HEK293 (cell line): ENCODE measurements around the gene IFI27L1.

Experiments used
- CTCF ChIA-PET: fragments of 350-600 bp; formaldehyde crosslinking; extraction: SDS; loops from one replicate; lab custom pipeline; 2021; ENCODE audit warnings: antibody characterized with exemption; lab: Yijun Ruan, JAX
- POLR2A ChIA-PET: fragments of 300-600 bp; formaldehyde crosslinking; extraction: SDS; loops from one replicate; lab custom pipeline; 2020; ENCODE audit warnings: antibody characterized with exemption, inconsistent platforms; lab: Yijun Ruan, JAX
- H3K27ac ChIP-seq: fragments of 200-500 bp; sonication (Bioruptor generic); 2 replicates; pipeline ENCODE4 v1.5.1; 2014; ENCODE audit warnings: low read depth, low read length, control low read depth, inconsistent platforms; ENCODE audit errors: extremely low read depth
- H3K36me3 ChIP-seq, 2 experiments: fragments of 200-500 bp in 1 of 2; sonication (Bioruptor generic) in 1 of 2; 1 replicate in 1 of 2; 2 replicates in 1 of 2; pipeline ENCODE4 v1.5.1; 2014 to 2017; ENCODE audit warnings: inconsistent platforms in 2 of 2, low read length in 2 of 2; ENCODE audit not compliant: control insufficient read depth in 2 of 2, insufficient read depth in 1 of 2
- H3K4me1 ChIP-seq: fragments of 200-500 bp; sonication (Bioruptor generic); 2 replicates; pipeline ENCODE4 v1.5.1; 2014; ENCODE audit warnings: mild to moderate bottlenecking, low read length, inconsistent platforms; ENCODE audit not compliant: control insufficient read depth, insufficient read depth
- H3K4me3 ChIP-seq: 2 replicates; pipeline ENCODE4 v1.5.1; 2011; ENCODE audit warnings: low read depth, mild to moderate bottlenecking, control low read depth, low read length, moderate library complexity
- H3K9me3 ChIP-seq: fragments of 200-500 bp; sonication (Bioruptor generic); 2 replicates; pipeline ENCODE4 v1.5.1; 2014; ENCODE audit warnings: low read depth, low read length, inconsistent platforms; ENCODE audit not compliant: control insufficient read depth, insufficient read depth
- BCL11B ChIP-seq: fragments of 450-650 bp; formaldehyde crosslinking; IDR thresholded peaks from 2 replicates; pipeline ENCODE4 v1.5.1; 2016; ENCODE audit warnings: low read depth, missing biosample characterization, missing genetic modification characterization
- HOXA7 ChIP-seq: sonication (generic); formaldehyde crosslinking; IDR thresholded peaks from 2 replicates; pipeline ENCODE4 v1.8.1; 2022; ENCODE audit warnings: missing genetic modification reagents, borderline replicate concordance
- KLF10 ChIP-seq: fragments of 450-650 bp; IDR thresholded peaks from 2 replicates; pipeline ENCODE4 v1.5.1; 2018; ENCODE audit warnings: missing biosample characterization, mild to moderate bottlenecking, missing genetic modification characterization
- OSR2 ChIP-seq: fragments of 450-650 bp; formaldehyde crosslinking; IDR thresholded peaks from 2 replicates; pipeline ENCODE4 v1.5.1; 2016; ENCODE audit warnings: missing biosample characterization, missing genetic modification characterization
- YY1 ChIP-seq: fragments of 450-650 bp; formaldehyde crosslinking; IDR thresholded peaks from 2 replicates; pipeline ENCODE4 v1.5.1; 2018; ENCODE audit warnings: missing biosample characterization, missing genetic modification characterization
- ZFP41 ChIP-seq: fragments of 450-650 bp; formaldehyde crosslinking; IDR thresholded peaks from 2 replicates; pipeline ENCODE4 v1.5.1; 2016; ENCODE audit warnings: missing biosample characterization, missing genetic modification characterization, borderline replicate concordance
- ZNF112 ChIP-seq: fragments of 450-650 bp; formaldehyde crosslinking; IDR thresholded peaks from 2 replicates; pipeline ENCODE4 v1.5.0; 2017; ENCODE audit warnings: missing biosample characterization, missing genetic modification characterization
- ZNF175 ChIP-seq: fragments of 450-650 bp; formaldehyde crosslinking; IDR thresholded peaks from 2 replicates; pipeline ENCODE4 v1.5.1; 2016; ENCODE audit warnings: missing biosample characterization, missing genetic modification characterization
- ZNF292 ChIP-seq: fragments of 450-650 bp; formaldehyde crosslinking; IDR thresholded peaks from 2 replicates; pipeline ENCODE4 v1.5.1; 2016; ENCODE audit warnings: low read depth, missing biosample characterization, missing genetic modification characterization, borderline replicate concordance
- ZNF341 ChIP-seq: fragments of 450-650 bp; formaldehyde crosslinking; IDR thresholded peaks from 2 replicates; pipeline ENCODE4; 2016; ENCODE audit warnings: low read depth, missing biosample characterization, missing genetic modification characterization
- ZNF391 ChIP-seq: fragments of 450-650 bp; formaldehyde crosslinking; IDR thresholded peaks from 2 replicates; pipeline ENCODE4 v1.5.1; 2016; ENCODE audit warnings: low read depth, missing biosample characterization, missing genetic modification characterization, borderline replicate concordance
- ZNF394 ChIP-seq: fragments of 450-650 bp; formaldehyde crosslinking; IDR thresholded peaks from 2 replicates; pipeline ENCODE4 v1.5.1; 2016; ENCODE audit warnings: missing biosample characterization, missing genetic modification characterization, mild to moderate bottlenecking, moderate library complexity, borderline replicate concordance
- ZNF549 ChIP-seq: fragments of 450-650 bp; IDR thresholded peaks from 2 replicates; pipeline ENCODE4 v1.5.1; 2018; ENCODE audit warnings: missing biosample characterization, missing genetic modification characterization, mild to moderate bottlenecking, inconsistent platforms, moderate library complexity
- ZNF558 ChIP-seq: fragments of 450-650 bp; formaldehyde crosslinking; IDR thresholded peaks from 2 replicates; pipeline ENCODE4 v1.5.1; 2016; ENCODE audit warnings: missing biosample characterization, missing genetic modification characterization
- ZNF560 ChIP-seq: fragments of 450-650 bp; formaldehyde crosslinking; IDR thresholded peaks from 2 replicates; pipeline ENCODE4 v1.5.1; 2017; ENCODE audit warnings: missing biosample characterization, missing genetic modification characterization, borderline replicate concordance
- ZNF610 ChIP-seq: fragments of 450-650 bp; formaldehyde crosslinking; IDR thresholded peaks from 2 replicates; pipeline ENCODE4 v1.5.1; 2016; ENCODE audit warnings: missing biosample characterization, missing genetic modification characterization, borderline replicate concordance
- ZNF623 ChIP-seq: fragments of 450-650 bp; formaldehyde crosslinking; IDR thresholded peaks from 2 replicates; pipeline ENCODE4 v1.5.1; 2016; ENCODE audit warnings: missing biosample characterization, missing genetic modification characterization
- ZNF658 ChIP-seq: fragments of 450-650 bp; formaldehyde crosslinking; IDR thresholded peaks from 2 replicates; pipeline ENCODE4; 2016; ENCODE audit warnings: missing biosample characterization, missing genetic modification characterization
- ZNF660 ChIP-seq: fragments of 450-650 bp; IDR thresholded peaks from 2 replicates; pipeline ENCODE4 v1.5.1; 2018; ENCODE audit warnings: missing biosample characterization, mild to moderate bottlenecking, missing genetic modification characterization
- ZNF664 ChIP-seq: fragments of 450-650 bp; formaldehyde crosslinking; IDR thresholded peaks from 2 replicates; pipeline ENCODE4 v1.5.1; 2016; ENCODE audit warnings: missing biosample characterization, missing genetic modification characterization
- ZNF843 ChIP-seq: fragments of 450-650 bp; formaldehyde crosslinking; IDR thresholded peaks from 2 replicates; pipeline ENCODE4 v1.5.1; 2016; ENCODE audit warnings: missing biosample characterization, missing genetic modification characterization
- TF ChIP-seq, protein P1 (sequence below): fragments of 450-650 bp; formaldehyde crosslinking; IDR thresholded peaks from 2 replicates; pipeline ENCODE4 v1.5.1; 2016; ENCODE audit warnings: missing biosample characterization, missing genetic modification characterization
- TF ChIP-seq, protein P2 (sequence below): fragments of 450-650 bp; formaldehyde crosslinking; IDR thresholded peaks from 2 replicates; pipeline ENCODE4 v1.5.1; 2016; ENCODE audit warnings: missing biosample characterization, missing genetic modification characterization
- TF ChIP-seq, protein P3 (sequence below): fragments of 450-650 bp; formaldehyde crosslinking; IDR thresholded peaks from 2 replicates; pipeline ENCODE4 v1.5.1; 2016; ENCODE audit warnings: missing biosample characterization, missing genetic modification characterization
- TF ChIP-seq, protein P4 (sequence below): fragments of 450-650 bp; formaldehyde crosslinking; IDR thresholded peaks from 2 replicates; pipeline ENCODE4 v1.5.1; 2017; ENCODE audit warnings: missing biosample characterization, mild to moderate bottlenecking, missing genetic modification characterization, moderate library complexity
- TF ChIP-seq, protein P5 (sequence below): fragments of 450-650 bp; formaldehyde crosslinking; IDR thresholded peaks from 2 replicates; pipeline ENCODE4 v1.5.1; 2017; ENCODE audit warnings: missing biosample characterization, missing genetic modification characterization
- TF ChIP-seq, protein P6 (sequence below): fragments of 450-650 bp; formaldehyde crosslinking; IDR thresholded peaks from 2 replicates; pipeline ENCODE4 v1.5.1; 2016; ENCODE audit warnings: missing biosample characterization, missing genetic modification characterization

IFI27L1 gene, protein sequence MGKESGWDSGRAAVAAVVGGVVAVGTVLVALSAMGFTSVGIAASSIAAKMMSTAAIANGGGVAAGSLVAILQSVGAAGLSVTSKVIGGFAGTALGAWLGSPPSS

DNA sequence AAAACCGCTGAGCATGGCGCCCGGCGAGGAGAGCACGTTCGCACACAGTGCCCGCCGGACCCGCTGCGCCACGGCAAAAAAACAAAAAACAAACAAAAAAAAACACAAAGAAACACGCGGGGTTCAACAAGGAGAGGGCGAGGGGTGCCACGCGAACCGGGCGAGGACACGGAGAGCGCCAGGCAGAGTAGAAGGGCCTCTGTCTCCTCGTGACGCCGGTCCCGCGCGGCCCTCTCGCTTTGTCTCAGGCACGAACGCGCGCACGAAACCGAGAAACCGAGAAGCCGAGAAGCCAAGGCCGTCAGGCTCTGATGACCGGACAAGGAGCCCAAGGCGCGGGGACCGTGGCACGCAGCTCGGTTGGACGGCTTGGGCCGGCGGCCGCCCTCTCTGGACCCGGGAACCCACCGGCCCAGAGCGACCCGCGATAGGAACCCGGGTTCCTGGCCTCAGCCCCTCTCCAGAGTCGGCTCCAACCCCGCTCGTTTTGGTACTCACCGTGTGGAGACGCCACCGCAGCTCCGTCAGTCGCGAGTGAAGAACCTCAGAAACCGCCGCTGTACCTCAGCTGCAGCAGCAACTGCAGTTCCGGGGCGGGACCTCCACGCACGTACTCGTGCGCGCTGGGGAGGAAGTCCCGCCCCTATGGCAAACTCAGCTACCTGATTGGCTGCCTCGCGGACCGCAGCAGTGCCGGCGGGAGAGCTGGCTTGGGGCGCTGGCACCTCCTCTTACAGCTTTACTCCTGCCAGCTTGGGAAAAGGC, at the start of gene IFI27L1, which contains the start of gene DDX24:
Gene IFI27L1, plus strand, starts transcription at position 690 of the 765 bp plus-strand sequence. CDS start 15,628 bp downstream, outside the sequence.
Gene DDX24, minus strand, starts transcription at position 582 of the 765 bp plus-strand sequence. CDS start 1,460 bp downstream, outside the sequence.
- ChIA-PET CTCF (interaction anchor here (0.7 to 1.8 kb wide), 5 partner anchors 9 to 172 kb away, joined by 3 to 7 read pairs (median 4); no protein-coding TSS in a partner anchor), POLR2A (interaction anchor here (0.8 to 3.4 kb wide), 10 partner anchors 15 to 183 kb away, joined by 3 to 25 read pairs (median 4); partner anchors contain the start of genes IFI27L2 and PPP4R4)
- Histone ChIP-seq H3K4me1 (peaks cover 4% of the 10 kb centered on the region; the same call in 1 of the 2 replicates), H3K9me3 (no peaks in the 10 kb centered on the region), H3K36me3 (peaks cover 3 to 35% of the 10 kb centered on the region in 2 experiments; a peak in 2 of 3 replicates), H3K4me3 (peak within 1 kb of the TSS; percentile 91), H3K27ac (peak within 1 kb of the TSS; percentile 82; the same call in 1 of the 2 replicates)
- TF ChIP-seq ZNF664 (tag by site-specific recombination) (no peak), ZNF394 (tag by site-specific recombination) (0 out of 2 replicates have a peak, but pooled peaks have one; percentile 42), HOXA7 (CRISPR knock-in tag) (no peak), ZNF558 (tag by site-specific recombination) (no peak), ZNF175 (no peak), ZFP41 (tag by site-specific recombination) (no peak), ZNF391 (tag by site-specific recombination) (peak; percentile 68; the same call in 1 of the 2 replicates), OSR2 (no peak), ZNF610 (tag by site-specific recombination) (0 out of 2 replicates have a peak, but pooled peaks have one; percentile 17), ZNF112 (tag by site-specific recombination) (no peak), ZNF549 (no peak), BCL11B (tag by site-specific recombination) (no peak), KLF10 (tag by site-specific recombination) (no peak), ZNF658 (tag by site-specific recombination) (no peak), ZNF843 (no peak; the same call in 1 of the 2 replicates), ZNF623 (tag by site-specific recombination) (no peak), ZNF292 (no peak), ZNF560 (tag by site-specific recombination) (no peak), YY1 (tag by site-specific recombination) (peak; percentile 64; the same call in 1 of the 2 replicates), ZNF341 (tag by site-specific recombination) (no peak), ZNF660 (tag by site-specific recombination) (no peak)
- TF ChIP-seq, protein P1, sequence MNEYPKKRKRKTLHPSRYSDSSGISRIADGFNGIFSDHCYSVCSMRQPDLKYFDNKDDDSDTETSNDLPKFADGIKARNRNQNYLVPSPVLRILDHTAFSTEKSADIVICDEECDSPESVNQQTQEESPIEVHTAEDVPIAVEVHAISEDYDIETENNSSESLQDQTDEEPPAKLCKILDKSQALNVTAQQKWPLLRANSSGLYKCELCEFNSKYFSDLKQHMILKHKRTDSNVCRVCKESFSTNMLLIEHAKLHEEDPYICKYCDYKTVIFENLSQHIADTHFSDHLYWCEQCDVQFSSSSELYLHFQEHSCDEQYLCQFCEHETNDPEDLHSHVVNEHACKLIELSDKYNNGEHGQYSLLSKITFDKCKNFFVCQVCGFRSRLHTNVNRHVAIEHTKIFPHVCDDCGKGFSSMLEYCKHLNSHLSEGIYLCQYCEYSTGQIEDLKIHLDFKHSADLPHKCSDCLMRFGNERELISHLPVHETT (tag by site-specific recombination): peak; percentile 61; the same call in 1 of the 2 replicates
- TF ChIP-seq, protein P2, sequence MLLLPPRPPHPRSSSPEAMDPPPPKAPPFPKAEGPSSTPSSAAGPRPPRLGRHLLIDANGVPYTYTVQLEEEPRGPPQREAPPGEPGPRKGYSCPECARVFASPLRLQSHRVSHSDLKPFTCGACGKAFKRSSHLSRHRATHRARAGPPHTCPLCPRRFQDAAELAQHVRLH (tag by site-specific recombination): no peak
- TF ChIP-seq, protein P3, sequence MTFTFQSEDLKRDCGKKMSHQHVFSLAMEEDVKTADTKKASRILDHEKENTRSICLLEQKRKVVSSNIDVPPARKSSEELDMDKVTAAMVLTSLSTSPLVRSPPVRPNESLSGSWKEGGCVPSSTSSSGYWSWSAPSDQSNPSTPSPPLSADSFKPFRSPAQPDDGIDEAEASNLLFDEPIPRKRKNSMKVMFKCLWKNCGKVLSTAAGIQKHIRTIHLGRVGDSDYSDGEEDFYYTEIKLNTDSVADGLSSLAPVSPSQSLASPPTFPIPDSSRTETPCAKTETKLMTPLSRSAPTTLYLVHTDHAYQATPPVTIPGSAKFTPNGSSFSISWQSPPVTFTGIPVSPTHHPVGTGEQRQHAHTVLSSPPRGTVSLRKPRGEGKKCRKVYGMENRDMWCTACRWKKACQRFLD (tag by site-specific recombination): no peak
- TF ChIP-seq, protein P4, sequence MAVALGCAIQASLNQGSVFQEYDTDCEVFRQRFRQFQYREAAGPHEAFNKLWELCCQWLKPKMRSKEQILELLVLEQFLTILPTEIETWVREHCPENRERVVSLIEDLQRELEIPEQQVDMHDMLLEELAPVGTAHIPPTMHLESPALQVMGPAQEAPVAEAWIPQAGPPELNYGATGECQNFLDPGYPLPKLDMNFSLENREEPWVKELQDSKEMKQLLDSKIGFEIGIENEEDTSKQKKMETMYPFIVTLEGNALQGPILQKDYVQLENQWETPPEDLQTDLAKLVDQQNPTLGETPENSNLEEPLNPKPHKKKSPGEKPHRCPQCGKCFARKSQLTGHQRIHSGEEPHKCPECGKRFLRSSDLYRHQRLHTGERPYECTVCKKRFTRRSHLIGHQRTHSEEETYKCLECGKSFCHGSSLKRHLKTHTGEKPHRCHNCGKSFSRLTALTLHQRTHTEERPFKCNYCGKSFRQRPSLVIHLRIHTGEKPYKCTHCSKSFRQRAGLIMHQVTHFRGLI (tag by site-specific recombination): no peak
- TF ChIP-seq, protein P5, sequence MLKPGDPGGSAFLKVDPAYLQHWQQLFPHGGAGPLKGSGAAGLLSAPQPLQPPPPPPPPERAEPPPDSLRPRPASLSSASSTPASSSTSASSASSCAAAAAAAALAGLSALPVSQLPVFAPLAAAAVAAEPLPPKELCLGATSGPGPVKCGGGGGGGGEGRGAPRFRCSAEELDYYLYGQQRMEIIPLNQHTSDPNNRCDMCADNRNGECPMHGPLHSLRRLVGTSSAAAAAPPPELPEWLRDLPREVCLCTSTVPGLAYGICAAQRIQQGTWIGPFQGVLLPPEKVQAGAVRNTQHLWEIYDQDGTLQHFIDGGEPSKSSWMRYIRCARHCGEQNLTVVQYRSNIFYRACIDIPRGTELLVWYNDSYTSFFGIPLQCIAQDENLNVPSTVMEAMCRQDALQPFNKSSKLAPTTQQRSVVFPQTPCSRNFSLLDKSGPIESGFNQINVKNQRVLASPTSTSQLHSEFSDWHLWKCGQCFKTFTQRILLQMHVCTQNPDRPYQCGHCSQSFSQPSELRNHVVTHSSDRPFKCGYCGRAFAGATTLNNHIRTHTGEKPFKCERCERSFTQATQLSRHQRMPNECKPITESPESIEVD (tag by site-specific recombination): no peak
- TF ChIP-seq, protein P6, sequence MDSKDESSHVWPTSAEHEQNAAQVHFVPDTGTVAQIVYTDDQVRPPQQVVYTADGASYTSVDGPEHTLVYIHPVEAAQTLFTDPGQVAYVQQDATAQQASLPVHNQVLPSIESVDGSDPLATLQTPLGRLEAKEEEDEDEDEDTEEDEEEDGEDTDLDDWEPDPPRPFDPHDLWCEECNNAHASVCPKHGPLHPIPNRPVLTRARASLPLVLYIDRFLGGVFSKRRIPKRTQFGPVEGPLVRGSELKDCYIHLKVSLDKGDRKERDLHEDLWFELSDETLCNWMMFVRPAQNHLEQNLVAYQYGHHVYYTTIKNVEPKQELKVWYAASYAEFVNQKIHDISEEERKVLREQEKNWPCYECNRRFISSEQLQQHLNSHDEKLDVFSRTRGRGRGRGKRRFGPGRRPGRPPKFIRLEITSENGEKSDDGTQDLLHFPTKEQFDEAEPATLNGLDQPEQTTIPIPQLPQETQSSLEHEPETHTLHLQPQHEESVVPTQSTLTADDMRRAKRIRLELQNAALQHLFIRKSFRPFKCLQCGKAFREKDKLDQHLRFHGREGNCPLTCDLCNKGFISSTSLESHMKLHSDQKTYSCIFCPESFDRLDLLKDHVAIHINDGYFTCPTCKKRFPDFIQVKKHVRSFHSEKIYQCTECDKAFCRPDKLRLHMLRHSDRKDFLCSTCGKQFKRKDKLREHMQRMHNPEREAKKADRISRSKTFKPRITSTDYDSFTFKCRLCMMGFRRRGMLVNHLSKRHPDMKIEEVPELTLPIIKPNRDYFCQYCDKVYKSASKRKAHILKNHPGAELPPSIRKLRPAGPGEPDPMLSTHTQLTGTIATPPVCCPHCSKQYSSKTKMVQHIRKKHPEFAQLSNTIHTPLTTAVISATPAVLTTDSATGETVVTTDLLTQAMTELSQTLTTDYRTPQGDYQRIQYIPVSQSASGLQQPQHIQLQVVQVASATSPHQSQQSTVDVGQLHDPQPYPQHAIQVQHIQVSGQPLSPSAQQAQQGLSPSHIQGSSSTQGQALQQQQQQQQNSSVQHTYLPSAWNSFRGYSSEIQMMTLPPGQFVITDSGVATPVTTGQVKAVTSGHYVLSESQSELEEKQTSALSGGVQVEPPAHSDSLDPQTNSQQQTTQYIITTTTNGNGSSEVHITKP (tag by site-specific recombination): no peak
